Activated CD8-positive, alpha-beta memory T cell treated with anti-CD3 and anti-CD28 coated beads for 1 hour (primary cell): Measurements from ENCODE around the gene SYNPO2.
"Not testable (repeated sequence)": the region's sequence is repeated elsewhere in the genome, so short reads cannot be mapped to it uniquely, and the experiment has no call there.

Source experiments
- DNase-seq, 2 donors: peaks; one replicate each; pipeline ENCODE4 v3.0.0-alpha.2; 2020; ENCODE audit warnings: low read depth in 1 of 2; ENCODE audit errors: extremely low read depth in 1 of 2

Gene SYNPO2

GRCh38 chr4:118968005-118968404 is 79.4 kb downstream of the SYNPO2 start:
- no peak for DNase-seq

GRCh38 chr4:118968813-118969212 is 80.2 kb downstream of the SYNPO2 start:
- no peak for DNase-seq

DNA sequence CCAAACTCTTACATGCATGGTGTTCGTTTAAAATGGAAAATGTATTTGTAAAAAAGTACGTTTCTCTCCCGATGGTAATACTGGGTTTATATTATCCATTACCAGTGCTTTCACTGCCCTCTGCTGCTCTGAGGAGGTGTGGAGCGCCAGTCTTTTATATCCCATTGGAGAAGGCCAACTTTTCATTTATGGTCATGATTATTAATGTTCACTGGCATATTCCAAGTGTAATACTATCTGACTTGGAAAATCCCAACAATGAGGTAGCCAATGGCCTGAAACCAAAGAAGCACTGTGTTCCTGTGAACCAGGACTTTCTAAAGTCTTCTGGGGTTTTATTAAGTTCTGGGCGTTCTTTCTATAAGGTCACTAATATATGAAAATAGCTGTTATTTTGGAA is 80.7 kb downstream of the SYNPO2 start:
- no peak for DNase-seq

GRCh38 chr4:118972167-118972566 is 83.5 kb downstream of the SYNPO2 start:
- DNase-seq, result no peak

GRCh38 chr4:118973295-118973694 is 84.6 kb downstream of the SYNPO2 start:
- no peak for DNase-seq

GRCh38 chr4:118974758-118975157 is 86.1 kb downstream of the SYNPO2 start:
- no peak for DNase-seq

DNA sequence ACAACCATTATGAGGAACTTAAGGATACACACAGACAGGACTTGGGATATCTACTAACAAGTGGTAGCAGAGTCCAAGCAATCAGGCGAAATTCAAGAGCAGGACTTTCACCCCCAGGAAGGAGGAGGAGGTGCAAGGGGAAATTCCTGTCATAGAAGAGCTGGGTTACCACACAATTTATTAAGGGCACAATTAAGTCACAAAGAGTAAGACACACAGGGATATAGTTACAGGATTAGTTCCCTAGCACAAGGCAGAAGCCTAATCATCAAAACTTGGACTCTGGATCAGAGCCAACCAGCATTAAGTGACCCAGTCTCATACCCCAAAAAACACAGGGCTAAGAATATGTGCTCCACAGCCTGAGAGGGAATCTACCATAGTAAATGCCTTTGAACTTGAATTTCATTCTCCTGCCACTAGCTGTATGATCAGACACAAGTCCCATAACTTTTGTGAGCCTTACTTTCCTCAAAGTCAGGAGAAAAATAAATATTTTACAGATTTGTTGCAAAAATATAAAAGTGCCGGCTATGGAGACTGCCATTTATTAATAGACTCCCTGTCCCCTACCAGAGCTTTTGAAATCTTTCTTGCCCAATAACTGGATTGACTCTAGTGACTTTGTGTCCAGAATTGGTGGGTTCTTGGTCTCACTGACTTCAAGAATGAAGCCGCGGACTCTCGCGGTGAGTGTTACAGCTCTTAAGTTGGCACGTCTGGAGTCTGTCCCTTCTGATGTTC is 87.0 kb downstream of the SYNPO2 start:
- DNase-seq, result no peak

DNA sequence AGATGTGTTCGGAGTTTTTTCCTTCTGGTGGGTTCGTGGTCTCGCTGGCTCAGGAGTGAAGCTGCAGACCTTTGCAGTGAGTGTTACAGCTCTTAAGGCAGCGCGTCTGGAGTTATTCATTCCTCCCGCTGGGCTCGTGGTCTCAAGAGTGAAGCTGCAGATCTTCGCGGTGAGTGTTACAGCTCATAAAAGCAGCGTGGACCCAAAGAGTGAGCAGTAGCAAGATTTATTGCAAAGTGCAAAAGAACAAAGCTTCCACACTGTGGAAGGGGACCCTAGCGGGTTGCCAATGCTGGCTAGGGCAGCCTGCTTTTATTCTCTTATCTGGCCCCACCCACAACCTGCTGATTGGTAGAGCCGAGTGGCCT is 87.5 kb downstream of the SYNPO2 start:
- not testable (repeated sequence) for DNase-seq

- not testable (repeated sequence) for DNase-seq
Observed at GRCh38 chr4:118977100-118977499, 88.4 kb downstream of the SYNPO2 start.

GRCh38 chr4:118979712-118980111 is 91.1 kb downstream of the SYNPO2 start:
- no peak for DNase-seq

DNA sequence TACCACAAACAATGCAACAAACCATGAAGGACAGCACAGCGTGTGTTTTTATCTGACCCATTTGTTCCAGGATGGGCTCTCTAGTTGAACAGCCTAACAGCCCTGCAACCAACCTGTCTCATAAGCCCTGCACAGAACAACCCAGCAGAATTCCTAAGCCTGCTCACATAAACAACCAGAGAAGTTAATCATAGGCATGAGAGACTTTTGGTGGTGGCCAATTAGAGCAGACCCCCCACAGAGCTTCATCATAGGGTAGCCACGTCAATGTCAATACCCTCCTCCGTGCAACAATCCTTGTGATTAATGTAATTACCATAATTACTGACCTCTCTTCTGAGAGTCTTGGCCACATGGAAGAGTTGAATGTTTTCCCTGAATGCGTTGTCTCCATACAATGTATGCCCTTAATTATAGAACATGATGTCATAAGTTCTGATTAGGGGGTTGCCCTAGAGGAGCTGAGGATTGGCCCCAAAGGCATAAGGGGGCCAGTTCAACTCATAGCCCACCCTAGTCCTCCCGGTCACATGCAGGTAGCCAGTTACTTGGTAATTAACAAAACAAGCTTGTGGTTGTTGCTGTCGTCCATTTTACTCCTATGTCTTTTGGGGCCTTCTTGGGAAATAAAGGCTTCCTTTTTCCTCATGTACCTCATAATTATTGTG is 92.7 kb downstream of the SYNPO2 start:
- DNase-seq, result no peak

GRCh38 chr4:118981839-118982381 is 93.3 kb downstream of the SYNPO2 start:
- peak; percentile 3 to 8 for DNase-seq

DNA sequence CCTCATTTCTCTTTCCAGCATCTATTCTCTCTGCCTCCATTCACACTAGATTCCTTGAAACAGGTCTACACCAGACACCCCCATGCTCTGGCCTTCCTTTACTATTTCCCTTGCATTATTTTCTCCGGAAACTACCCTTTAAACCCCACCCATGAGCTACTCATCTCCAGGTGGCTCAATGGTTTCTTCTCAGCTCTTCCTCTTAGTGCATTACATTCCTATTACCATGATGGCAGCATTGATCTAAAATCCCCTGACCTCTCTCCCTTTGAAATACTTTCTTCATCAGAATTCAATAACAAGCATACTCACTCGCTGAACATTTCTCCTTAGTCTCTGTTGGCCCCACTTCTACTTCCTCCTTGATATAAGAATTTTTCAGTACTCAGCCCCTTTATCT is 94.6 kb downstream of the SYNPO2 start:
- DNase-seq, result no peak

GRCh38 chr4:118983831-118984230 is 95.2 kb downstream of the SYNPO2 start:
- DNase-seq, result no peak

GRCh38 chr4:118985170-118986000 is 96.7 kb downstream of the SYNPO2 start:
- no peak for DNase-seq

DNA sequence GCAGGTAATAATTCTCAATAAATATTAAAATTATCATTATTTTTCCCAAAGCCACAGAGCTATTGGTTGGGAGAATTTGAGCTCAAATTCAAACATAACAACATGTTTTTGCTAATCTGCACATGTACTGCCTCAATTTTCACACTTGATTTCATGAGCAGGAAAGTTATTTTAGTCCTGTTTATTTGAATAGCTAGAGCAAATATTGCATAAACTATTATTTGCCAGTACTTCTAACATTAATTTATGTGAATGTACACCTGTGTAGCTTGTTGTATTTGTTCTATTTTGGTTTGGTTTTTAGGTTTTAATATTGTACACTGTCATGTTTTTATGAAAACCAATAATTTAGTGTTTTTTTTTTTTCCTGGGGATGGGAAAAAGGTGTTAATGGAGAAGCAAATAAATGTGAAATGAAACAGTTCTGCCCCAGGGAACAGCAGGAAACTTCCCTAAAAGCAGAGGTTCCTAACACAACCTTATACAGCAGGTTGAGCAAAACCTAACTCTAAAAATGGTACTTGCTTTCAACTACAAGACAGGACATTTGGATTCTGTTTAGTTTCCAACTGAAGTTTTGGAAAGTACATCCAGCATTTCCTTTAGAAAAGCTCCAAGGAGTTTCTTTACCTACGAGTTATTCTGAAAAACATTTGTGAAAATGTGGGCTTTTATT is 99.4 kb downstream of the SYNPO2 start:
- no peak for DNase-seq

- no peak for DNase-seq
Observed at GRCh38 chr4:118988635-118988972, 100.0 kb downstream of the SYNPO2 start.

DNA sequence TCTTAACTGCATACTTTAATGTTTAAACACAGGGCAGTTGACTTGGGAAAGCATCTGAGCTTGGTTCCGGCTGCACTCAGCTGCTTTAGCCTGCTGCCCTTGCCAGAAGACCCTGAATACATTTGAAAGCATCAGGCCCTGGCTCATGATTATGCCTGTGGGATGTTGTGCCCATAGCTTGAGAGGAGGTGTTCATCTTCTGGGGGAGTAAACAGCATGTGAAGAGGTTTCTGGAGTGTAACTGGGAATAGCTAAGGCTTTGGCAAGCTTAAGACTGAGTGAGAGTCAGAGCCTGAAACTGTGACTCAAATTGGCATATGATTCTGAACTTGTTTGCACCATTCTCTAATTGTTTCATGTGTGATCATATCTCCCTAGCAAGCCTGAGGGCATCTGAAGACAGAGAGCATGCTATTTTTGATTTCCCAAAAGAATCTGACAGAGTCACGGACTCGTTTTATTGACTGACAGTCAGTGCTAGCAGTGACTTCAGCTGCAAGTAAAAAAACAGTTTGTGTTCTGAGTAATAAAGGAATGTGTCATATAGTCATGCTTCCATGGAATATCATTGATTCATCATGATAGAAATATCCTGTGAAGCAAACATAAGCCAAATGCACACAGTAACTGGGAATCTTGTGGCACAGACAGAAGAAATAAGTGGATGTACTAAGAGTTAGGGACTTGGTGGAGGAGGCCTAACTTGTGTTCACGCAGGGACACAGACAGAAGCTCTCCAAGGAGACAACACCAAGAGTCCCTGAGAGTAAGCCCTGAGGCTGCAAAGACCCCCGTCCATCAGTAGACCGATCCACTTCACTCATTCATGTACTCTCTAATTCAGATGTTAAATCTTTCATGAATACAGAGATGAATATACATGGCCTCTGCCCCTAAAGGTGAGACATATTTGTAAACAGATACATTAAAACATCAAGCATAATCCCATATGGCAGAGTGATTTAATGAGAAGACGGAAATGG is 100.7 kb downstream of the SYNPO2 start:
- DNase-seq, result no peak

GRCh38 chr4:118991686-118992085 is 103.0 kb downstream of the SYNPO2 start:
- DNase-seq, result no peak

- no peak for DNase-seq
Observed at GRCh38 chr4:118992149-118992548, 103.5 kb downstream of the SYNPO2 start.
